ENCODE data around the gene ERP44.
"Not testable (repeated sequence)": the region's sequence is repeated elsewhere in the genome, so short reads cannot be mapped to it uniquely, and the experiment has no call there.

DNA sequence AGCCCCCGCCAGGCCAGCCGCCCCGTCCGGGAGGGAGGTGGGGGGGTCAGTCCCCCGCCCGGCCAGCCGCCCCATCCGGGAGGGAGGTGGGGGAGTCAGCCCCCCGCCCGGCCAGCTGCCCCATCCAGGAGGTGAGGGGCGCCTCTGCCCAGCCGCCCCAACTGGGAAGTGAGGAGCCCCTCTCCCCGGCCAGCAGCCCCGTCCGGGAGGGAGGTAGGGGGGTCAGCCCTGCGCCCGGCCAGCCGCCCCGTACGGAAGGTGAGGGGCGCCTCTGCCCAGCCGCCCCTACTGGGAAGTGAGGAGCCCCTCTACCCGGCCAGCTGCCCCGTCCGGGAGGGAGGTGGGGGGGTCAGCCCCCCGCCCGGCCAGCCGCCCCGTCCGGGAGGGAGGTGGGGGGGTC is 30.8 kb downstream of the ERP44 start:
- TF ChIP-seq, protein P1, sequence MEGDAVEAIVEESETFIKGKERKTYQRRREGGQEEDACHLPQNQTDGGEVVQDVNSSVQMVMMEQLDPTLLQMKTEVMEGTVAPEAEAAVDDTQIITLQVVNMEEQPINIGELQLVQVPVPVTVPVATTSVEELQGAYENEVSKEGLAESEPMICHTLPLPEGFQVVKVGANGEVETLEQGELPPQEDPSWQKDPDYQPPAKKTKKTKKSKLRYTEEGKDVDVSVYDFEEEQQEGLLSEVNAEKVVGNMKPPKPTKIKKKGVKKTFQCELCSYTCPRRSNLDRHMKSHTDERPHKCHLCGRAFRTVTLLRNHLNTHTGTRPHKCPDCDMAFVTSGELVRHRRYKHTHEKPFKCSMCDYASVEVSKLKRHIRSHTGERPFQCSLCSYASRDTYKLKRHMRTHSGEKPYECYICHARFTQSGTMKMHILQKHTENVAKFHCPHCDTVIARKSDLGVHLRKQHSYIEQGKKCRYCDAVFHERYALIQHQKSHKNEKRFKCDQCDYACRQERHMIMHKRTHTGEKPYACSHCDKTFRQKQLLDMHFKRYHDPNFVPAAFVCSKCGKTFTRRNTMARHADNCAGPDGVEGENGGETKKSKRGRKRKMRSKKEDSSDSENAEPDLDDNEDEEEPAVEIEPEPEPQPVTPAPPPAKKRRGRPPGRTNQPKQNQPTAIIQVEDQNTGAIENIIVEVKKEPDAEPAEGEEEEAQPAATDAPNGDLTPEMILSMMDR (IDR thresholded peaks at IDR 0.05), result not testable (repeated sequence)
- TF ChIP-seq POLR2A (IDR thresholded peaks at IDR 0.05), result not testable (repeated sequence)
